HG03558 (cell line): ENCODE data around the gene EHBP1L1.
"Not testable (repeated sequence)": the region's sequence is repeated elsewhere in the genome, so short reads cannot be mapped to it uniquely, and the experiment has no call there.

Experiments used
- ATAC-seq: cut with Tn5 transposase; IDR thresholded peaks from one replicate; pipeline ENCODE4 v1.9.1; 2021; ENCODE audit warnings: moderate number of reproducible peaks; ENCODE audit not compliant: unreplicated experiment; ENCODE audit errors: extremely low read depth

The EHBP1L1 gene

GRCh38 chr11:65625628-65626342 is 49.9 kb downstream of the EHBP1L1 start:
- ATAC-seq: no peak

- no peak for ATAC-seq
Observed at GRCh38 chr11:65627202-65627601, 51.3 kb downstream of the EHBP1L1 start.

GRCh38 chr11:65629579-65629978 is 53.7 kb downstream of the EHBP1L1 start:
- no peak for ATAC-seq

GRCh38 chr11:65630215-65630614 is 54.4 kb downstream of the EHBP1L1 start:
- no peak for ATAC-seq

GRCh38 chr11:65633390-65634108 is 57.7 kb downstream of the EHBP1L1 start:
- no peak for ATAC-seq

GRCh38 chr11:65634109-65634436 is 58.2 kb downstream of the EHBP1L1 start:
- no peak for ATAC-seq

- no peak for ATAC-seq
Observed at GRCh38 chr11:65634440-65634839, 58.6 kb downstream of the EHBP1L1 start.

GRCh38 chr11:65634905-65635731 is 59.3 kb downstream of the EHBP1L1 start:
- no peak for ATAC-seq

- ATAC-seq: no peak
Observed at GRCh38 chr11:65636108-65637031, 60.5 kb downstream of the EHBP1L1 start.

GRCh38 chr11:65637032-65637557 is 61.2 kb downstream of the EHBP1L1 start:
- no peak for ATAC-seq

- no peak for ATAC-seq
Observed at GRCh38 chr11:65637794-65638419, 62.1 kb downstream of the EHBP1L1 start, which contains the start of gene SIPA1. Gene SIPA1, plus strand, starts transcription at chr11:65638101. Its CDS starts 2,821 bp downstream, at chr11:65640922.

GRCh38 chr11:65639228-65639597 is 63.4 kb downstream of the EHBP1L1 start:
- ATAC-seq: not testable (repeated sequence)

GRCh38 chr11:65639623-65640482 is 64.0 kb downstream of the EHBP1L1 start:
- ATAC-seq: no peak

GRCh38 chr11:65640483-65641296 is 64.8 kb downstream of the EHBP1L1 start:
- no peak for ATAC-seq

GRCh38 chr11:65641297-65642013 is 65.6 kb downstream of the EHBP1L1 start:
- no peak for ATAC-seq
